ENCODE results near the gene PSMB7. TPM values are rescaled to one million over a fixed set of nuclear protein-coding genes. Genes with fewer than 3 reads are reported as not detected.

Gene PSMB7
- total RNA-seq, 1 experiment from 2014 or later, result 216 TPM

- POLR2A ChIA-PET, result no interaction called here
- Histone ChIP-seq H3K36me3 (ENCODE audit: control insufficient read depth, insufficient read depth, low read length) (no peaks in the 10 kb centered on the region), H3K4me3 (ENCODE audit: low read depth, low read length) (no peak overlapping the region), H3K4me1 (peaks cover 4% of the 10 kb centered on the region), H3K9me3 (no peaks in the 10 kb centered on the region), H3K27me3 (replicated peaks; ENCODE audit: control insufficient read depth, insufficient read depth, low read length) (no peaks in the 10 kb centered on the region)
- CTCF ChIA-PET, result no interaction called here
- no peak for DNase-seq
- Mint-ChIP-seq H3K36me3 (ENCODE audit: insufficient read depth, unreplicated experiment) (no peaks in the 10 kb centered on the region), H3K4me1 (ENCODE audit: low read depth, unreplicated experiment) (no peaks in the 10 kb centered on the region), H3K27ac (ENCODE audit: unreplicated experiment) (no peak overlapping the region), H3K27me3 (ENCODE audit: insufficient read depth, unreplicated experiment) (no peaks in the 10 kb centered on the region), H3K4me3 (ENCODE audit: unreplicated experiment) (no peak overlapping the region), H3K9me3 (ENCODE audit: unreplicated experiment) (no peaks in the 10 kb centered on the region)
- TF ChIP-seq CTCF (IDR thresholded peaks at IDR 0.05; ENCODE audit: insufficient read depth in 1 of 2, low read depth in 1 of 2, low read length in 1 of 2, severe bottlenecking in 1 of 2, unreplicated experiment in 1 of 2), result no peak
- no TSS peak for BruUV-seq (replicated peaks)
- intact Hi-C loops (cut with micrococcal nuclease; ENCODE audit: unreplicated experiment), result no loop called here
These were observed 32.8 kb upstream of the PSMB7 start for GRCh38 chr9:124448019-124448418.

- CTCF ChIA-PET, result no interaction called here
- no peaks in the 10 kb centered on the region for H3K27me3 Mint-ChIP-seq (ENCODE audit: insufficient read depth, unreplicated experiment)
- TF ChIP-seq CTCF (IDR thresholded peaks at IDR 0.05; ENCODE audit: insufficient read depth in 1 of 2, low read depth in 1 of 2, low read length in 1 of 2, severe bottlenecking in 1 of 2, unreplicated experiment in 1 of 2), result no peak
- no peak overlapping the region for H3K27ac Mint-ChIP-seq (ENCODE audit: unreplicated experiment)
- no peaks in the 10 kb centered on the region for H3K4me1 Mint-ChIP-seq (ENCODE audit: low read depth, unreplicated experiment)
- Histone ChIP-seq H3K4me1 (no peaks in the 10 kb centered on the region), H3K36me3 (ENCODE audit: control insufficient read depth, insufficient read depth, low read length) (no peaks in the 10 kb centered on the region), H3K4me3 (ENCODE audit: low read depth, low read length) (no peak overlapping the region), H3K27me3 (replicated peaks; ENCODE audit: control insufficient read depth, insufficient read depth, low read length) (no peaks in the 10 kb centered on the region), H3K9me3 (no peaks in the 10 kb centered on the region)
- H3K36me3 Mint-ChIP-seq (ENCODE audit: insufficient read depth, unreplicated experiment), result no peaks in the 10 kb centered on the region
- no peak for DNase-seq
- intact Hi-C loops (cut with micrococcal nuclease; ENCODE audit: unreplicated experiment), result no loop called here
- no peaks in the 10 kb centered on the region for H3K9me3 Mint-ChIP-seq (ENCODE audit: unreplicated experiment)
- H3K4me3 Mint-ChIP-seq (ENCODE audit: unreplicated experiment), result no peak overlapping the region
- POLR2A ChIA-PET, result no interaction called here
- BruUV-seq (replicated peaks), result no TSS peak
These were observed 32.0 kb upstream of the PSMB7 start for GRCh38 chr9:124447297-124447661.

- Mint-ChIP-seq H3K36me3 (ENCODE audit: insufficient read depth, unreplicated experiment) (no peaks in the 10 kb centered on the region), H3K9me3 (ENCODE audit: unreplicated experiment) (no peaks in the 10 kb centered on the region), H3K27me3 (ENCODE audit: insufficient read depth, unreplicated experiment) (peaks cover 2% of the 10 kb centered on the region), H3K27ac (ENCODE audit: unreplicated experiment) (no peak overlapping the region), H3K4me1 (ENCODE audit: low read depth, unreplicated experiment) (no peaks in the 10 kb centered on the region), H3K4me3 (ENCODE audit: unreplicated experiment) (no peak overlapping the region)
- ChIA-PET CTCF (interaction anchor here (1.1 kb wide), 1 partner anchor 11 kb away, joined by 3 read pairs; no protein-coding TSS in a partner anchor), POLR2A (no interaction called here)
- no peak for TF ChIP-seq CTCF (IDR thresholded peaks at IDR 0.05; ENCODE audit: insufficient read depth in 1 of 2, low read depth in 1 of 2, low read length in 1 of 2, severe bottlenecking in 1 of 2, unreplicated experiment in 1 of 2)
- no peak for DNase-seq
- BruUV-seq (replicated peaks), result no TSS peak
- H3K4me1 ChIP-seq, result no peaks in the 10 kb centered on the region
- H3K4me3 ChIP-seq (ENCODE audit: low read depth, low read length), result no peak overlapping the region
- H3K9me3 ChIP-seq, result no peaks in the 10 kb centered on the region
- intact Hi-C loops (cut with micrococcal nuclease; ENCODE audit: unreplicated experiment), result no loop called here
- no peaks in the 10 kb centered on the region for H3K27me3 ChIP-seq (replicated peaks; ENCODE audit: control insufficient read depth, insufficient read depth, low read length)
- H3K36me3 ChIP-seq (ENCODE audit: control insufficient read depth, insufficient read depth, low read length), result no peaks in the 10 kb centered on the region
These were observed 28.9 kb upstream of the PSMB7 start for GRCh38 chr9:124444166-124444565.
